ENCODE results near the gene DNAJC8.

DNA sequence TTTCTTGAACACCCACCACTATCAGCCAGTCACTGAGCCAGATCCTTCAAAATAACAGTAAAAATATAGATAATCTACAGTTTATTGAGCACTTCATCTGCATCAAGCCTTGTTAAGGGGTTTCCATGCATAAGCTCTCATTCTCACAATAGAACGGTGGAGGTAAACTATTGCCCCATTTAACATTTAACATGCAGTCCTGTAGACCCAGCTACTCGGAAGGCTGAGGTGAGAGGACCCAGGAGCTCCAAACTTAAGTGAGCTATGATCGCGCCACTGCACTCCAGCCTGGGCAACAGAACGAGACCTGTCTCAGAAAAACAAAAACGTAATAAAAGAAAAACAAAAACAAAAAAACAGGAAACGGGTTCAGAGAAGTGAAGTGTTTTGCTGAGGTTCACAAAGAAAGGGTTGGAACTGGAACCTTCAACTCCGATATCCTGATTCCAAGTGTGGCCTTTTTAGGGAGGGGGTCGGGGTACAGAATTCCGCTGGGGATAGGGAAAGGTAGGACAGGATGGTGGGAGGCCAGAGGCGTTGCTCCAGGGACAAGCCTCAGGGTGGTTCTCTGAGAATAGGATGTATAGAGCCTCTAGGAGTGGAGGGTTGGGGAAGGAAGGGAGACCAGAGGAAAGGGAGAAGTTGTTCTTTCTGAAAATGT lies 14.9 kb upstream of the DNAJC8 start:
- TF ChIP-seq, protein P1, sequence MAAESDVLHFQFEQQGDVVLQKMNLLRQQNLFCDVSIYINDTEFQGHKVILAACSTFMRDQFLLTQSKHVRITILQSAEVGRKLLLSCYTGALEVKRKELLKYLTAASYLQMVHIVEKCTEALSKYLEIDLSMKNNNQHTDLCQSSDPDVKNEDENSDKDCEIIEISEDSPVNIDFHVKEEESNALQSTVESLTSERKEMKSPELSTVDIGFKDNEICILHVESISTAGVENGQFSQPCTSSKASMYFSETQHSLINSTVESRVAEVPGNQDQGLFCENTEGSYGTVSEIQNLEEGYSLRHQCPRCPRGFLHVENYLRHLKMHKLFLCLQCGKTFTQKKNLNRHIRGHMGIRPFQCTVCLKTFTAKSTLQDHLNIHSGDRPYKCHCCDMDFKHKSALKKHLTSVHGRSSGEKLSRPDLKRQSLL (tag by site-specific recombination; IDR thresholded peaks at IDR 0.05) = no peak
- no peak for TF ChIP-seq EGR2 (tag by site-specific recombination; IDR thresholded peaks at IDR 0.05; ENCODE audit: low read depth)
- no peak for TF ChIP-seq OVOL3 (tag by site-specific recombination; IDR thresholded peaks at IDR 0.05)
- TF ChIP-seq ZNF292 (tag by site-specific recombination; IDR thresholded peaks at IDR 0.05; ENCODE audit: borderline replicate concordance, low read depth) = no peak
- TF ChIP-seq, protein P2, sequence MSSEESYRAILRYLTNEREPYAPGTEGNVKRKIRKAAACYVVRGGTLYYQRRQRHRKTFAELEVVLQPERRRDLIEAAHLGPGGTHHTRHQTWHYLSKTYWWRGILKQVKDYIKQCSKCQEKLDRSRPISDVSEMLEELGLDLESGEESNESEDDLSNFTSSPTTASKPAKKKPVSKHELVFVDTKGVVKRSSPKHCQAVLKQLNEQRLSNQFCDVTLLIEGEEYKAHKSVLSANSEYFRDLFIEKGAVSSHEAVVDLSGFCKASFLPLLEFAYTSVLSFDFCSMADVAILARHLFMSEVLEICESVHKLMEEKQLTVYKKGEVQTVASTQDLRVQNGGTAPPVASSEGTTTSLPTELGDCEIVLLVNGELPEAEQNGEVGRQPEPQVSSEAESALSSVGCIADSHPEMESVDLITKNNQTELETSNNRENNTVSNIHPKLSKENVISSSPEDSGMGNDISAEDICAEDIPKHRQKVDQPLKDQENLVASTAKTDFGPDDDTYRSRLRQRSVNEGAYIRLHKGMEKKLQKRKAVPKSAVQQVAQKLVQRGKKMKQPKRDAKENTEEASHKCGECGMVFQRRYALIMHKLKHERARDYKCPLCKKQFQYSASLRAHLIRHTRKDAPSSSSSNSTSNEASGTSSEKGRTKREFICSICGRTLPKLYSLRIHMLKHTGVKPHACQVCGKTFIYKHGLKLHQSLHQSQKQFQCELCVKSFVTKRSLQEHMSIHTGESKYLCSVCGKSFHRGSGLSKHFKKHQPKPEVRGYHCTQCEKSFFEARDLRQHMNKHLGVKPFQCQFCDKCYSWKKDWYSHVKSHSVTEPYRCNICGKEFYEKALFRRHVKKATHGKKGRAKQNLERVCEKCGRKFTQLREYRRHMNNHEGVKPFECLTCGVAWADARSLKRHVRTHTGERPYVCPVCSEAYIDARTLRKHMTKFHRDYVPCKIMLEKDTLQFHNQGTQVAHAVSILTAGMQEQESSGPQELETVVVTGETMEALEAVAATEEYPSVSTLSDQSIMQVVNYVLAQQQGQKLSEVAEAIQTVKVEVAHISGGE (tag by site-specific recombination; conservative IDR thresholded peaks at IDR 0.05; ENCODE audit: low read depth) = no peak
- TF ChIP-seq, protein P3, sequence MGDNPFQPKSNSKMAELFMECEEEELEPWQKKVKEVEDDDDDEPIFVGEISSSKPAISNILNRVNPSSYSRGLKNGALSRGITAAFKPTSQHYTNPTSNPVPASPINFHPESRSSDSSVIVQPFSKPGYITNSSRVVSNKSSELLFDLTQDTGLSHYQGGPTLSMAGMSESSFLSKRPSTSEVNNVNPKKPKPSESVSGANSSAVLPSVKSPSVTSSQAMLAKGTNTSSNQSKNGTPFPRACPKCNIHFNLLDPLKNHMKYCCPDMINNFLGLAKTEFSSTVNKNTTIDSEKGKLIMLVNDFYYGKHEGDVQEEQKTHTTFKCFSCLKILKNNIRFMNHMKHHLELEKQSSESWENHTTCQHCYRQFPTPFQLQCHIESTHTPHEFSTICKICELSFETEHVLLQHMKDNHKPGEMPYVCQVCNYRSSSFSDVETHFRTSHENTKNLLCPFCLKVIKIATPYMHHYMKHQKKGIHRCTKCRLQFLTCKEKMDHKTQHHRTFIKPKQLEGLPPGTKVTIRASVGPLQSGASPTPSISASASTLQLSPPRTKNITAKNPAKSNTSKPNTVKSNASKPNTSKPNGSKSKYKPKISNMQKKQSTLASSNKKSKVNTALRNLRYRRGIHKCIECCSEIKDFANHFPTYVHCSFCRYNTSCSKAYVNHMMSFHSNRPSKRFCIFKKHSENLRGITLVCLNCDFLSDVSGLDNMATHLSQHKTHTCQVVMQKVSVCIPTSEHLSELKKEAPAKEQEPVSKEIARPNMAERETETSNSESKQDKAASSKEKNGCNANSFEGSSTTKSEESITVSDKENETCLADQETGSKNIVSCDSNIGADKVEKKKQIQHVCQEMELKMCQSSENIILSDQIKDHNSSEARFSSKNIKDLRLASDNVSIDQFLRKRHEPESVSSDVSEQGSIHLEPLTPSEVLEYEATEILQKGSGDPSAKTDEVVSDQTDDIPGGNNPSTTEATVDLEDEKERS (tag by site-specific recombination; IDR thresholded peaks at IDR 0.05) = no peak
- no peak for TF ChIP-seq ZNF121 (tag by site-specific recombination; IDR thresholded peaks at IDR 0.05)
- TF ChIP-seq, protein P4, sequence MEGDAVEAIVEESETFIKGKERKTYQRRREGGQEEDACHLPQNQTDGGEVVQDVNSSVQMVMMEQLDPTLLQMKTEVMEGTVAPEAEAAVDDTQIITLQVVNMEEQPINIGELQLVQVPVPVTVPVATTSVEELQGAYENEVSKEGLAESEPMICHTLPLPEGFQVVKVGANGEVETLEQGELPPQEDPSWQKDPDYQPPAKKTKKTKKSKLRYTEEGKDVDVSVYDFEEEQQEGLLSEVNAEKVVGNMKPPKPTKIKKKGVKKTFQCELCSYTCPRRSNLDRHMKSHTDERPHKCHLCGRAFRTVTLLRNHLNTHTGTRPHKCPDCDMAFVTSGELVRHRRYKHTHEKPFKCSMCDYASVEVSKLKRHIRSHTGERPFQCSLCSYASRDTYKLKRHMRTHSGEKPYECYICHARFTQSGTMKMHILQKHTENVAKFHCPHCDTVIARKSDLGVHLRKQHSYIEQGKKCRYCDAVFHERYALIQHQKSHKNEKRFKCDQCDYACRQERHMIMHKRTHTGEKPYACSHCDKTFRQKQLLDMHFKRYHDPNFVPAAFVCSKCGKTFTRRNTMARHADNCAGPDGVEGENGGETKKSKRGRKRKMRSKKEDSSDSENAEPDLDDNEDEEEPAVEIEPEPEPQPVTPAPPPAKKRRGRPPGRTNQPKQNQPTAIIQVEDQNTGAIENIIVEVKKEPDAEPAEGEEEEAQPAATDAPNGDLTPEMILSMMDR (tag by site-specific recombination; IDR thresholded peaks at IDR 0.05) = no peak
- TF ChIP-seq, protein P5, sequence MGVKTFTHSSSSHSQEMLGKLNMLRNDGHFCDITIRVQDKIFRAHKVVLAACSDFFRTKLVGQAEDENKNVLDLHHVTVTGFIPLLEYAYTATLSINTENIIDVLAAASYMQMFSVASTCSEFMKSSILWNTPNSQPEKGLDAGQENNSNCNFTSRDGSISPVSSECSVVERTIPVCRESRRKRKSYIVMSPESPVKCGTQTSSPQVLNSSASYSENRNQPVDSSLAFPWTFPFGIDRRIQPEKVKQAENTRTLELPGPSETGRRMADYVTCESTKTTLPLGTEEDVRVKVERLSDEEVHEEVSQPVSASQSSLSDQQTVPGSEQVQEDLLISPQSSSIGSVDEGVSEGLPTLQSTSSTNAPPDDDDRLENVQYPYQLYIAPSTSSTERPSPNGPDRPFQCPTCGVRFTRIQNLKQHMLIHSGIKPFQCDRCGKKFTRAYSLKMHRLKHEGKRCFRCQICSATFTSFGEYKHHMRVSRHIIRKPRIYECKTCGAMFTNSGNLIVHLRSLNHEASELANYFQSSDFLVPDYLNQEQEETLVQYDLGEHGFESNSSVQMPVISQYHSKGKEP (tag by site-specific recombination; IDR thresholded peaks at IDR 0.05) = no peak
- TF ChIP-seq MYNN (tag by site-specific recombination; IDR thresholded peaks at IDR 0.05; ENCODE audit: borderline replicate concordance) = no peak
